Stimulated activated CD4-positive, alpha-beta T cell treated with anti-CD3 and anti-CD28 coated beads, Interleukin-1b, Interleukin-23, amount 100 ng/mL, for 4 hours (primary cell): ENCODE measurements around the gene WDR48.
A peak's percentile ranks its signal among the peaks of the same experiment; 100 is the strongest.

ENCODE experiments used
- DNase-seq, 2 donors: peaks; one replicate each; pipeline ENCODE4 v3.0.0-alpha.2; 2020; ENCODE audit warnings: low read depth in 2 of 2

WDR48 gene

DNA sequence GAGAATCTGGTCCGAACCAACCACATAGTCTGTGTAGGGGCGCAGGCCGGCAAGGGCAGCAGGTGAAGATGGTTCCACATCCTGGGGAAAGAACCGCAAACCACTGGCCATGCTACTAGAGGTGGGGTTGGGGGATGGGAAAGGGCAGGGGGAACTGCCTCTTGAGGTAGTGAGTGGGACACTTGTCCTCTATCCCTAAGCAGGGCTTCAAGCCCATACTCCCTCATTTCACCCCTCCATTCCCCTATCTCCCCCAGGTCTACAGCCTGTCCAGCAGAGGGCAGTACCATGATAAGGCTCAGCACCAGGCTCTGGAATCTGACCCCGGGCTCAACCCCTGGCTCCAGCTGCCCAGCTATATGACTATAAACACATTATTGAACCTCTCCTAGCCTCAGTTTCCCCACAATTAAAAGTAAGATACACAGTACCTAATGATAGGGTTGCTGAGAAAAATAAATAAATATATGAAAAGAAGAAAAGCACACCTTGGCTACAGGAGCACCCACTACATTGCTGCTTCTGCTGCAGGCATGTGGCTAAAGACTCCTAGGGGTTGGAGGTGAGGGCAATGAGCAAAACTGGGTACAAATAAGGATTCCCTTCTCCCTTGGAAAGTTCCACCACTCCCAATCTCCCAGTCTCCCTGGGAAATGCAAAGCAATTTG lies 49.3 kb downstream of the WDR48 start:
- peak in 1 of 2 donors; percentile 46 for DNase-seq

- no peak for DNase-seq
Measured at GRCh38 chr3:39102504-39103323, 50.9 kb downstream of the WDR48 start.

GRCh38 chr3:39103324-39103693 lies 51.5 kb downstream of the WDR48 start:
- no peak for DNase-seq

DNA sequence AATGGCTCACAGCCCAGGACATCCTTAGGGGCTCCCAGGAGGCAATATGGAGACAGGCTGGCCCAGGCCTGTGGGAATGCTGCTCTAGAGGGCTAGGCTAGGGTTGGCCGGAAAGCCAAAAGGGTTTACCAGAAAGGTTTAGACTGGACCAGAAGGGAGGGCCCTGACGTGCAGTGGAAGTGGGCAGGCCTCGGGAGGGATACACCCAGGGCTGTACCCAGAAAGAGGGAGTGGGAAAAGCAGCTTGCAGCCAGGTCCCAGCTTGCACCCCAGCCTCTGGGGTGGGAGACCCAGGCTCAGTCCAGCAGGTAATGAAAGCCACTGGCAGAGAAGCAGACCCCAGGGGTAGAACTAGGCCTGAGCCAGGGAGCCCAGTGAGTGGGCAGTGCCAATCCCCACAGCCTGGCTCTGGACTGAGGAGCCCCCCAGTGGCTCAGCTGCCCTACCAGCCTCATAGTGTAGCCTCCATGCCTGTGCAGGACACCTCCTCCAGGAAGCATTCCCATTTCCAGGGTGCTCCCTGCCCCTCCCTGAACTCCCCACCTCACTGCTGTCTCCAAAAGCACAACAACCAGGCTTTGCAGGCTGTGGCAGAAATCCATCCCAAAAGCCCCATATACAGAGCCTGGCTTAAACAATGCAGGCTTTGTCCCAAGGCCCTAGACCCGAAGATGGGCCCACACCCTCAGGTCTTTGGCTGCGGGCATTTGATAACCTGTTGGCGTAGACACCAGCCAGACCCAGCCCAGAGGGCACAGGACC lies 52.2 kb downstream of the WDR48 start:
- no peak for DNase-seq

GRCh38 chr3:39104961-39105686 lies 53.3 kb downstream of the WDR48 start:
- peak in 1 of 2 donors; percentile 36 for DNase-seq

DNA sequence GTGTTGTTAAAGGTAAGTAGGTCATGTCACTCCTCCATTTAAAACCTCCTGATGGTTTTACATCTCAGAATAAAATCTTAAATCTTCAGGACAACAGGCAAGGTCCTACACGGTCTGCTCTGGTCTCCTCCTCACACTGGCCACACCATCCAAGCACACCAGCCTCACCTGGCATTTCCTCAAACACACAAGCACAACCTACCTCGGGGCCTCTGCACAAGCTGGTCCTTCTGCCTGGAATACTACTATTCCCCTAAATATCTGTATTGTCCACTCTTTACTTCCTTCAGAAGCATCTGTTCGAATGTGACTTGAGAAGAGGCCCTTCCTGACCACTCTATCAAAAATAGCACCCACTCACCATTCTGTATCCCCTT lies 53.9 kb downstream of the WDR48 start:
- DNase-seq = no peak

- DNase-seq = no peak
Measured at GRCh38 chr3:39106281-39106811, 54.5 kb downstream of the WDR48 start.

- no peak for DNase-seq
Measured at GRCh38 chr3:39106851-39107387, 55.1 kb downstream of the WDR48 start.

DNA sequence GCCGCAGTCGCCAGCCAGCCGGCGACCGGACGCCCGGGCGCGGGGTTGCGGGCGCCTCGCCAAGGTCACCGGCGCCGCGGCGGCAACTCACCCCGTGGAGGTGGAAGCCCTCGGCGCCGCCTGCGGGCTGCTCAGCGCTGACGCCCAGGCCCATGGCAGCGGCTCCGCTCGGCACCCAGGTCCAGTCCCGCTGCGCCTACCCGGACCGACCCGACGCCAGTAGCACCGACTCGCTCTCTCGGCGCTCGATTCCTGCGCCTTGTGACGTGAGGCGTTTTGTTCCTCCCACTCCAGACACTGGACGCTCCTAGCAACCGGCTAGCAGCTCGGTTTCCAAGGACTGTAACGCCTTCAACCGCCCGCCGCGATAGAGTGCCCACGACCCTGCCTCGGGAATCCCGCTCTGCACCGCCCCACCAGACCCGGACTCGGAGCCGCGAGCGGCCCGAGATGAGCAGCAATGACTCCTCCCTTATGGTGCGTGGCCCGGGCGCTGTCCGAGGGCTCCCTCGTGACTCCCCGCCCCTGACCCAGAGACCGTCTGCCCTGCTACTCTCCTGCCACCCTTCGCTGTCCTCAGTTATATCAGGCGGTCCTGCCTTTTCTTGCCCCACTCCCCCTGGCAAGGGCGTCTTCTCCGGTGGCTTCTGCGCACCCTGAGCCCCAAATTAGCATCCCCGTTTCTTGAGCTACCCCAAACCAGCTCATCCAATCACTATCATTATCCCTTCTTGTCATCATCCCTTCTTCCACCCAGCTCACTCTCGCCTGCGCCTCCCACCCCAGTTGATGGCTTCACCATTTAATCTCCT lies 55.8 kb downstream of the WDR48 start, which contains the start of the genes GORASP1 and TTC21A:
TSS of gene GORASP1 (minus strand) at position 240 of the 812 bp plus-strand sequence. CDS start at position 154, 86 bp downstream.
TSS of gene TTC21A (plus strand) at position 293 of the 812 bp plus-strand sequence. CDS start at position 451, 158 bp downstream.
- peak; percentile 50 to 55 for DNase-seq

DNA sequence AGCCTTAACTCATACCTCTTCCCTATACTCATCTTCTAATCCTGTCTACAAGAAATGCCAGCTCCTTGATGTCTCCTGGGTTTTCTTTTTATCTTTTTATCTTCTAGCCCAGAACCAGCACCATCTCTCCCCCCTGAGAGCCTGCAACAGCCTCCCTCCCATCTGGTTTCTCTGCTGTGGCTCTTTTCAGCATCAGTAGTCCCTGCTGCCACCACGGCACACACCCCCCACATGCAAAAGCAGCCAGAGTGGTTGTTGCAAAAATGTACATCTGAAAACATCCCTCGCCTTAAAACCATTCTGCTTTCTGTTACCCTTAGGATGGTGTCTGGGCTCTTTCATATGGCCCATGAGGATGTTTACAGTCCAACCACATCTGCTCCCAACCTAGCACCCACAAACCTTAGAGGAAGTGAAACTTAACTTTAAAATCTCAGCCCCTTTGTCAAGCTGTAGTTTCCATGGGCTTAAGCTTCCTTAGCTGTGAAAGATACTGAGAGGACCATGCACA lies 56.4 kb downstream of the WDR48 start:
- no peak for DNase-seq

DNA sequence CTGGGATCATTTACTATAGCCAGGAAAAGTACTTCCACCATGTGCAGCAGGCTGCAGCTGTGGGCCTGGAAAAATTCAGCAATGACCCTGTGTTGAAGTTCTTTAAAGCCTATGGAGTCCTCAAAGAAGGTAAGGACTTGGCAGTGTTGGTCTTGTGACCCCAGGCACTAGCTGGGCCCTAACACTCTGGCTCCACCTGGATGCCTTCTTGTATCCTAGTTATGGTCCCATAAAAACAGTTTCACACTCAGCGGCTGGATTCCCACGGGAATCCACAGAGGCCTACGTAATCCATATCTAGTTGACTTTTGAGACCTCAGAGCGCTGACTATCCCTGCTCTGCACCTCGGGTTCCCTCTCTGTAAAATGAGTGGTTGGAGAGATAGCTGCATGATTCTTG lies 57.3 kb downstream of the WDR48 start:
- DNase-seq = no peak

- no peak for DNase-seq
Measured at GRCh38 chr3:39110041-39110639, 58.3 kb downstream of the WDR48 start.

- no peak for DNase-seq
Measured at GRCh38 chr3:39112113-39112512, 60.3 kb downstream of the WDR48 start.

- no peak for DNase-seq
Measured at GRCh38 chr3:39112535-39112934, 60.7 kb downstream of the WDR48 start.

DNA sequence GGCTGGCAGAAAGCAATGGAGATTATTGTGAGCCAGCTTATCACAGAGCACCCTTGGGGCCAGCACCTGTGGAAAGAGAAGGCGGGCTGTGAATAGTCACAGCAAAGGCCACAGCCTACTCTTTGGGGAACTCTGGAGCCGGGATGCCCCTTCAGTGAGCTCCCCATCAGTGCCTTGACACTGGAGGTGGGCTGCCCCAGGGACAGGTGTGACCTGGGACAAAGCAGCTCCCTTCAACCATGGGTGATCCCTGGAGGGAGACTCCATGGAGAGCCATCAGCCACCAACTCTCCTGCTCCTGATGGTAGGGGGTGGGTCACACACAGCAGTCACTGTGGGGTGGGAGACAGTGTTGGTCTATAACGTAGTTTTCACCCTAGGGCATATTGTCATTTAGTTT lies 61.5 kb downstream of the WDR48 start:
- no peak for DNase-seq

DNA sequence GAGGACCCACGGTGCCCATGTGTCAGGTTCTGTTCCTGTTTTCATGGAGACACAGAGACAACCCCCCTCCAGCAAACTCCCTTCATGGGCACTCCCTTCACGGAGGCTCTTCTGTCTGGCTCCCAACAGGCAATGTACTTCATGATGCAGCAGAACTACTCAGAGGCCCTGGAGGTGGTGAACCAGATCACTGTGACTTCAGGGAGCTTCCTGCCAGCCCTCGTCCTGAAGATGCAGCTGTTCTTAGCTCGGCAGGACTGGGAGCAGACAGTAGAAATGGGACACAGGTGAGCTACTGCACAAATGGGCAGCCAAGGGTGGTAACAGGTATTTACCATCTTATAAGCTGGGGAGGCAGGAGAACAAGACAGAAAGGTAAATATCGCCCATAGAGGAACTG lies 62.6 kb downstream of the WDR48 start:
- DNase-seq = no peak

- DNase-seq = no peak
Measured at GRCh38 chr3:39115870-39116269, 64.1 kb downstream of the WDR48 start.

- no peak for DNase-seq
Measured at GRCh38 chr3:39118079-39118478, 66.3 kb downstream of the WDR48 start.

DNA sequence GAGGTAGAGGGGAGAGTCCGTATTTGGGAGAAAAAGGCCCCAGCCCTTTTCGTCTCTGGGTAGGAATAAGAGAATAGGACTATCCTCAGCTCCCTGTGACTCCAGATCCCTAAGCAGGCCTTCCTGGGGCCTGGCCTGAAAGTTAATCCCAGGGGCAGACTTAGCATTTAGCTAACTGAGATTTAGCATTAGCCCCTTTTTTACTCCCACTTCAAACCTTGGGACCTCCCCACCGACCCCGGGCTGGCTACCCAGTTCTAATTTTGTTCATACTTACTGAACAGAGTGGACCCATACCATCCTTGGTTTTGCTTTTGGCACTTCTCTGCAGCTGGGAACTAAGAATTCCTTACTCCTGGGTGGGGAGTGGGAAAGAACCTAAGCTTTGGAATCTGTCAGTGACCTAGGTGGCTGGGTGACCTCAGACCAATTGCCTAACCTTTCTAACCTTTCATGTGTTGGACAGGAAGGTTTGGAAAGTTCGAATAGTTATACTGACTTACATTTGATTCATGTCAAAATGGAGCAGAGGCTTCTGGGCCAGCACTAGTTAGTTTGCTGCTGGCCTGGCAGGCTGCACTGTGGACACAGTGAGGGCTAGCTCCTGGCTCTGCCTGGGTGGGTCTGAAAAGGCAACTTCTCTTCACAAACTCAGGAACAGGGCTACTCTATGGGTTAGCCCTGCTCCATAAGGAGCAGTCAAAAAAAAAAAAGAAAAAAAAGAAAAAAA lies 67.3 kb downstream of the WDR48 start:
- no peak for DNase-seq
